ENCODE data around the gene GRK5.

GRK5 gene

DNA sequence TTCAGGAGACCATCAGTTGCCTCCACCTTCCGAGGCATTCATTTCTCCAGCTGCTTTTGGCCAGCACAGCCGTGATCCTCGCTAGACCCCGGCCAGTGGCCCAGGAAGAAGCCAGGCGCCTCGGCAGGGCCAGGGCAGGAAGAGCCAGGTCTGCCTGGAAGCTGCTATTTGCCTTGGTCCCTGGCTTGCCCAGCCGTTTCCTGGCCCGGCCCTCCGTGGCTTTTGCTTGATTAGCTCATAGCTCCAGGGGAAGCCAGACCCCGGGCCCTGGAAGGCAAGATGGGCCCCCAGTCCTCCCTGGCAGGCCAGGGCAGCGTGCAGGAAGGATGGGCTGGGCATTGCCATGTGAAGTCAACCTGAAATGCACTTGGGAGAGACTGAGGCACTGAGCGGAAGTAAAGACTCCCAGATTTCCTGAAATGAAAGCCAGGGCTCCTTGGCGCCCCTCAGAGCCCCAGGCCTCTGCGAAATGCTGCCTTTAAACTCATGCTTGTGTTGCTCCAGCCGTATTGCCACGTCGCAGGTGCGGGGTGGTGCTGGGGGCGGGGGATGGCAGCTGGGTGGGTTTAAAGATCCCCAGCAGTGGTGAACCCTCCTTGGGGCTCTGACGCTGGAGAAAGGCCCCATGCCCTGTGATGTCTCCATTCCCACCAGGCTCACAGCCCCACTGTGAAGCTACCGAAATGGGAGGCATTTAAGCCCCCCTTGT, 160.6 kb downstream of the GRK5 start:
- no peak for DNase-seq

GRCh38 chr10:119368581-119368980, 161.2 kb downstream of the GRK5 start:
- DNase-seq = no peak

GRCh38 chr10:119368991-119369869, 161.9 kb downstream of the GRK5 start:
- no peak for DNase-seq

DNA sequence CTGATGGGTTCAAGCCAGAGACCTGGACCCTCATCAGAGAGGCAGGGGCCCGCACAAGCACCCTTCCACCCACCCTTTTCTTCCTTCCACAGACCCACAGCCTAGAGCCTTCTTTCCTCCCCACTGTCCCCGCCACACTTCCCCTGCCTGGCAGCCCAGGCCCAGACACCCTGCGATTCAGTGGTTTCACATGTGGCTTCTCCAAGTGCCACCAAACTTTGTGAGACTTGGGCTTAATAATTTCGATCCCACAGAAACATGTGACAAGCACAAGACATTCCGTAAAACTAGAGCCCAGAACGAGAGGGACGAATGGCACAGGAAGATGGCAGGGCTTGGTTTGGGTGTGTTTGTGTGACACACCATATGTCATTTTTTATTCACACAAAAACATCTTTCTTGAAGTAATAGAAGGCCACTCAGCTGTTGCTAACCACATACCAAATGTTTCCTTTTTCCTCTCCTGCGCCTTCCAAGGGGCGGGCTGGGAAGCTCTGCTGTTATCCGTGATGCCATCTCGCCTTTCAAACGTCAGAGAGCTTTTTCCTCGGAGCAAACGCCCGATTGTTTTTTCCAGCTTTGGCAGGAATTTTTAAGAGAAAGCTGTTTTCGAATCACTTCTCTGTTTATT, 162.9 kb downstream of the GRK5 start:
- DNase-seq = no peak

- DNase-seq = no peak
These were observed 163.8 kb downstream of the GRK5 start for GRCh38 chr10:119370972-119371703.

- DNase-seq = no peak
These were observed 164.6 kb downstream of the GRK5 start for GRCh38 chr10:119371704-119372663.

DNA sequence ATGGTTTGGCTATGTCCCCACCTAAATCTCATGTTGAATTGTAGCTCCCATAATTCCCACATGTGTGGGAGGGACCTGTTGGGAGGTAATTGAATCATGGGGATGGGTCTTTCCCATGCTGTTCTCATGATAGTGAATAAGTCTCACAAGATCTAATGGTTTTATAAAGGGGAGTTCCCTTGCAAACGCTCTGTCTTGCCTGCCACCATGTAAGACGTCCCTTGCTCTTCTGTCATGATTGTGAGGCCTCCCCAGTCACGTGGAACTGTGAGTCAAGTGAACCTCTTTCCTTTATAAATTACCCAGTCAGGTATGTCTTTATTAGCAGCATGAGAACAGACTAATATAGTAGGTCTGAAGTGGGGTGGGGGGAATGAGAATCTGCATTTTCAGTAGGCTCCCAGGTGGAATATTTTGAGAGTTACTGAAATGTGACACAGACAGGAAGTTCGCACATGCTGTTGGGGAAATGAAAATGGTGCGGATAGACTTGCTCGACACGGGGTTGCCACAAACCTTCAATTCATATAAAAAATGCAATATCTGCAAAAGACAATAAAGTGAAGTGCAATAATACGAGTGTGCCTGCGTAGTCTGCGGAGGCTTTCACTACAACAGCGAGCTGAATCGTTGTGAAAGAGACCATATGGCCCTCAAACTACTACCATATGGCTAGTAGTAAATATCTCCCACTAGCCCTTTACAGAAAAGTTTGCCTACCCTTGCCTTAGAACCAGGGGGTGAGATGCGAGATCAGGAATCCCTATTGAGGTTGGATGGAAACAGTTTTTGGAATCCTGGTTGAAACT, 166.1 kb downstream of the GRK5 start:
- no peak for DNase-seq

DNA sequence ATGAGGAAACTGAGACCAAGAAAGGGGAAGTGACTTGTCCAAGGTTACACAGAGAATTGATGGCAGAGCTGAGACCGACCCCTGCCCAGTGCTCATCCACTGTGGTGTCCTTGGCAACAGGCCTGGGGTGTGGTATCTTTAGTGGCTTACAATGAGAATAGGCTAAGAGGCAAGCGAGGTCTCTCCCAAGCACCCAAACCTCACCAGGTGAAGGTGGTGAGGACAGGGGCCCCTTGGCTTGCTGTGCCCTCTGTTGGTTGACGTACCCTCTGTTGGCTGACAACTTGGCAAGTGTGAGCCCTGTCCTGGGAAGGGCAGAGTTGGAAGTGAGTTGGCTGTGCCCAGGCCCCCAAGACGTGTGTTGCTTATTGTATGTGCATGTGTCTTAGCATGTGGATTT, 166.9 kb downstream of the GRK5 start:
- no peak for DNase-seq

GRCh38 chr10:119375574-119376272, 168.4 kb downstream of the GRK5 start:
- no peak for DNase-seq

GRCh38 chr10:119377451-119377957, 170.1 kb downstream of the GRK5 start:
- no peak for DNase-seq

DNA sequence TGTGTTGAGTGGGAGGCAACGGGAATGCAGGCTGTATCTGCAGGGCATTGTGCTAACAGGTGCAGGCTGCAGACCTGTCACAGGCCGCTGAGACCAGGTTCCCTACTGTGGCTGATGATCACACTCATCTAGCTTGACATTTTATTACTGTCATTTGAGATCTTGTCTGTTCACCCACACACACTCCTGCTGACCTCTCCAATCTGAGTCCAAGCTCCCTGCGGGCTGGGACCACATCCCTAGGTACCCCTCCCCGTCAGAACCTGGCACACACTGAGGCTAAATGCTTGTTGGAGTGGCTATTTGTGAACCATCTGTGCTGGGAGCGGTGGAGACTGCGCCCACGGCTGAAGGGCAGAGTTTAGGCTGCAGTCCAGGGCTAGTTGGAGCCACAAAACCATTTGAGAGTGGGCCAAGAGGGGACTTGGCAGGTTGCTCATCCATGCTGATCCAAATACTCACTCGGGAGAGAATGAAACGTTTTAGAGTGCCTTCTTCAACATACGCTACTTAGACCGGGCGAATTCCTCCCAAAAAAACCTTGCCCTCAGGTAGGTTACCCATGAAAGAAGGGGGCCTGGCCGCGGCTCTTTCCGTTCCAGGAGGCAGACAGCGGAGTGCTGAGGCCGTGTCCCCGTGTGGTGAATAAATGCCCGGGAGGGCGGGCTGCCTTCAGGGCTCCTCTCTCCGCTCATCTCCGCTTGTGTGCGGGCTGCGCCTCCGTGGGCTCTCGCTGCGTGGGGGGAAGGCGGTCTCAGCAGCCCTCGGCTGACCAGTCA, 170.8 kb downstream of the GRK5 start:
- no peak for DNase-seq

- DNase-seq = no peak
These were observed 171.3 kb downstream of the GRK5 start for GRCh38 chr10:119378737-119379067.

GRCh38 chr10:119379466-119380071, 172.2 kb downstream of the GRK5 start:
- no peak for DNase-seq

DNA sequence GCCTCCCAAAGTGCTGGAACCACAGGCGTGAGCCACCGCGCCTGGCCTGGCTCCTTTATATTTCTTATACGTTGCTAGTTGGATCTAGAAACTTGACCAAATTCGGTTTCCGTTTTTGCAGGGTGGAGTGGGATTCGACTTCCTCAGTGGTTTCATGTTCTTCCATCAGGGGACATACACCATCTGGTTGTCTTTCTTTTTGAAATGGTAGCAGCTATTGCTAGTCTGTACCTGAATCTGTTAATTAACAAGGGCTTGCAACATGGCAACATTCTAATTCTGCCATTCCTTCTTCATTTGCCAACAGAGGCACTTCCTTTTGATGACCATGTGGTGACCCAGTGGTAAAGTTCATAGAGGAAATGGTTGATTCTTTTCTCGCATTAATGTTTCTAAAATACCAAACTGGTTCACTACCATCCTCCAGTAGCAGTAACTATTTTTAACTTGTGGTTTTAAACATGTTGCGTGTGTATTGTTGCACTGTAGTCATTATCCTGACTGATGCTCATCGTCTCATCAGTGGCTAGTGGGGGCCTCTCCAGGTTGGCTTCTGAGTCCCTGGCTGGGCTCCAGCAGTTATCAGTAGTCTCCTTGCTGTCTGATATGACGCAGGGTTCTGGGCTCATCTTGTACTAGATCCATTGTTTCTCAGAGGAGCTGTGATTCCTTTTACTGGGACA, 175.9 kb downstream of the GRK5 start:
- DNase-seq = no peak

DNA sequence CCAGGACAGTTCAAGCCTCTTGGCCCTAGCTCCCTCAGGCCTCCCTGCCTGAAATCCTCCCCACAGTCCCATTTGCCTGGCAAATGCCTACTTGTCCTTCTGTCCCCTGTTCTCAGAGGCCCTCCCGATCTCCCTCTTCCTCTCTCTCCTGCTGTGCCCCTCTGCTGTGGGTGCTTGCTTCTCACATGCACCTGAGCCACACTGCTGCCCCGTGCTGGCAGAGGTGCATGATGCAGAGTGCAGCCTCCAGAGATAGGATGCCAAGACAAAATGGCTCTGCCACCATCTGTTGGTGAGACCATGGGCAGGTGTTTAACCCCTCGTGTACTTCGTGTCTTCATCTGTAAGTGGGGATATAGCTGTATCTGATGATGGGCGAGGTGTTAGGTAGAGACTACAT, 176.8 kb downstream of the GRK5 start:
- DNase-seq = no peak

DNA sequence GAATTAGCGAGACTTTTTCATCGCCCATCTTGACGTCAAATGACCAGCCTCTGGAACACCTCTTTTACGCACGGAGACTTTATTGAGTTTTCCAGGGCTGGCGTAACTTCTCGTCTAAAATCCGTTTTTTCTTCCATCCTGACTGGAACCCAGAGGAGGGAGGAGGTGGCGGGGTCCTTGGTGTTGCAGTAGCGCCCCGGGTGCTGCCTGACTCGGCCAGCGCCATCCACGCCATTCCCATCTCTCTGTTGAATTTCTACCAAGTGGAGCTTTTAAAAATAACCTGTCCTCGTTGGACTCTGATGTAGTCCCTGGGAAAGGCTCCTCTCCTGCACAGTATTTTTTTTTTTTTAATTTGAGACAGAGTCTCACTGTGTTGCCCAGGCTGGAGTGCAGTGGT, 179.3 kb downstream of the GRK5 start:
- DNase-seq = no peak

- DNase-seq = no peak
These were observed 181.5 kb downstream of the GRK5 start for GRCh38 chr10:119388849-119389345.
